ENCODE data around the gene RPP30. TPM values are rescaled to one million over a fixed set of nuclear protein-coding genes. Genes with fewer than 3 reads are reported as not detected.

The RPP30 gene
- total and polyA plus RNA-seq, 9 of the 15 experiments (the other 6 are each of a cell fraction or from before 2014, with no cell fraction given), result 37.3 to 170 (median 69.1) TPM

DNA sequence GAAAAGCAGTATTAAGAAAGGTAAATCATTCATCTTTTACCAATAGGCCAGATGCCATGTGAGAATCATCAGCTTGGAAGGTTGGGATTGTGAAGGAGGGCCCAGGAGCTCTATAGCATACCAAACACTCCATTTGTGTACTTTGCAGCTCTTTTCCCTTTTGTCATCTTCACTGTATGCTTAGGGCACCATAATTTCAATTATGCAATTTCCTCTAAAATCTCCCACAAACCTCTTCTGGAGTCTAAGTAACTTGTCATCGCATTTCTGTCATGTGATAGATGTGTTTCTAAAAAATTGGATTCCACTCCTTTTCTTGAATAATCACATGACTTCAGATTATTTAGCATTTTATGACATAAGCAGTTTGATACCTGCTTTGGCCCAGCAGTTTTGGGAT, 17.9 kb downstream of the RPP30 start:
- Histone ChIP-seq H3K4me1 (replicated peaks in 1 of 2; ENCODE audit: control insufficient read depth in 2 of 2, insufficient read depth in 2 of 2, low read length in 2 of 2) (no peaks in the 10 kb centered on the region), H2AFZ (ENCODE audit: low read depth, low read length) (no peak overlapping the region), H3K9ac (ENCODE audit: insufficient read depth in 1 of 2, low read depth in 2 of 2, low read length in 2 of 2) (no peak overlapping the region), H3K9me3 (replicated peaks; ENCODE audit: control insufficient read depth, insufficient read depth, low read depth, low read length) (no peaks in the 10 kb centered on the region), H3K4me2 (ENCODE audit: insufficient read depth, low read length) (no peak overlapping the region), H4K20me1 (replicated peaks; ENCODE audit: control insufficient read depth, insufficient read depth, low read length) (no peaks in the 10 kb centered on the region), H3K4me3 (no peak overlapping the region), H3K27me3 (ENCODE audit: control insufficient read depth in 2 of 2, insufficient read depth in 2 of 2, low read length in 2 of 2) (no peaks in the 10 kb centered on the region), H3K36me3 (ENCODE audit: control insufficient read depth, insufficient read depth, low read length) (peaks cover 83% of the 10 kb centered on the region), H3K79me2 (ENCODE audit: control insufficient read depth, insufficient read depth, low read length) (no peaks in the 10 kb centered on the region), H3K9me1 (ENCODE audit: control insufficient read depth, insufficient read depth, low read length) (no peaks in the 10 kb centered on the region), H3K27ac (ENCODE audit: extremely low read depth, low read depth, low read length) (no peak overlapping the region)
- DNase-seq (ENCODE audit: extremely low read depth in 1 of 4, low spot score in 3 of 4), result no peak
- FAIRE-seq, result no peak
- POLR2A ChIA-PET, result no interaction called here
- no TSS peak for BruUV-seq (replicated peaks)
- intact Hi-C loops (cut with micrococcal nuclease), result no loop called here
- WGBS (ENCODE audit: insufficient coverage, low coverage, missing lambda C conversion rate), result 100% methylated on average over 1 of the region's 1 CpG
- no peak for ATAC-seq
- CTCF ChIA-PET (ENCODE audit: low intra/inter-chr PET ratio), result no interaction called here
- TF ChIP-seq TFE3 (CRISPR knock-in tag; IDR thresholded peaks at IDR 0.05) (peak; percentile 29), NCOA1 (IDR thresholded peaks at IDR 0.05; ENCODE audit: low read depth) (no peak), CBX1 (IDR thresholded peaks at IDR 0.05; ENCODE audit: low read depth) (no peak)
- in situ Hi-C loops (cut with MboI), result no loop called here

- DNase-seq (ENCODE audit: extremely low read depth in 1 of 4, low spot score in 3 of 4), result no peak
- no peak overlapping the region for H2AFZ ChIP-seq (ENCODE audit: low read depth, low read length)
- TF ChIP-seq, protein P1, sequence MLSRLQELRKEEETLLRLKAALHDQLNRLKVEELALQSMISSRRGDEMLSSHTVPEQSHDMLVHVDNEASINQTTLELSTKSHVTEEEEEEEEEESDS (CRISPR knock-in tag; IDR thresholded peaks at IDR 0.05), result no peak
- TF ChIP-seq FOXJ2 (tag; IDR thresholded peaks at IDR 0.05) (no peak), HNRNPLL (IDR thresholded peaks at IDR 0.05; ENCODE audit: low read depth, low read length, poor library complexity, severe bottlenecking) (no peak), ZNF766 (CRISPR knock-in tag; conservative IDR thresholded peaks at IDR 0.05) (no peak), EP300 (IDR thresholded peaks at IDR 0.05; ENCODE audit: low read length) (no peak), PHF8 (IDR thresholded peaks at IDR 0.05; ENCODE audit: borderline replicate concordance, low read length) (no peak), MYBL2 (IDR thresholded peaks at IDR 0.05; ENCODE audit: low read depth) (no peak), MYBL2 (CRISPR knock-in tag; IDR thresholded peaks at IDR 0.05; ENCODE audit: borderline replicate concordance) (no peak), ELF2 (CRISPR knock-in tag; IDR thresholded peaks at IDR 0.05) (no peak), TCF3 (CRISPR knock-in tag; IDR thresholded peaks at IDR 0.05) (no peak)
- TF ChIP-seq, protein P2, sequence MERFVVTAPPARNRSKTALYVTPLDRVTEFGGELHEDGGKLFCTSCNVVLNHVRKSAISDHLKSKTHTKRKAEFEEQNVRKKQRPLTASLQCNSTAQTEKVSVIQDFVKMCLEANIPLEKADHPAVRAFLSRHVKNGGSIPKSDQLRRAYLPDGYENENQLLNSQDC (CRISPR knock-in tag; IDR thresholded peaks at IDR 0.05), result no peak
- TF ChIP-seq, protein P3, sequence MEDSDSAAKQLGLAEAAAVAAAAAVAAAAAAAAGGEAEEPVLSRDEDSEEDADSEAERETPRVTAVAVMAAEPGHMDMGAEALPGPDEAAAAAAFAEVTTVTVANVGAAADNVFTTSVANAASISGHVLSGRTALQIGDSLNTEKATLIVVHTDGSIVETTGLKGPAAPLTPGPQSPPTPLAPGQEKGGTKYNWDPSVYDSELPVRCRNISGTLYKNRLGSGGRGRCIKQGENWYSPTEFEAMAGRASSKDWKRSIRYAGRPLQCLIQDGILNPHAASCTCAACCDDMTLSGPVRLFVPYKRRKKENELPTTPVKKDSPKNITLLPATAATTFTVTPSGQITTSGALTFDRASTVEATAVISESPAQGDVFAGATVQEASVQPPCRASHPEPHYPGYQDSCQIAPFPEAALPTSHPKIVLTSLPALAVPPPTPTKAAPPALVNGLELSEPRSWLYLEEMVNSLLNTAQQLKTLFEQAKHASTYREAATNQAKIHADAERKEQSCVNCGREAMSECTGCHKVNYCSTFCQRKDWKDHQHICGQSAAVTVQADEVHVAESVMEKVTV (CRISPR knock-in tag; IDR thresholded peaks at IDR 0.05), result no peak
- intact Hi-C loops (cut with micrococcal nuclease) (no loop called here), in situ Hi-C loops (cut with MboI) (no loop called here)
- WGBS (ENCODE audit: insufficient coverage, low coverage, missing lambda C conversion rate), result 100% methylated on average over 2 of the region's 2 CpGs
- H3K36me3 ChIP-seq (ENCODE audit: control insufficient read depth, insufficient read depth, low read length), result peaks cover 85% of the 10 kb centered on the region
- no peaks in the 10 kb centered on the region for H3K79me2 ChIP-seq (ENCODE audit: control insufficient read depth, insufficient read depth, low read length)
- no peaks in the 10 kb centered on the region for H3K27me3 ChIP-seq (ENCODE audit: control insufficient read depth in 2 of 2, insufficient read depth in 2 of 2, low read length in 2 of 2)
- ATAC-seq, result no peak
- no TSS peak for BruUV-seq (replicated peaks)
- CTCF ChIA-PET (ENCODE audit: low intra/inter-chr PET ratio), result no interaction called here
- POLR2A ChIA-PET, result no interaction called here
- no peaks in the 10 kb centered on the region for H4K20me1 ChIP-seq (replicated peaks; ENCODE audit: control insufficient read depth, insufficient read depth, low read length)
- H3K9me3 ChIP-seq (replicated peaks; ENCODE audit: control insufficient read depth, insufficient read depth, low read depth, low read length), result no peaks in the 10 kb centered on the region
- FAIRE-seq, result no peak
- H3K27ac ChIP-seq (ENCODE audit: extremely low read depth, low read depth, low read length), result no peak overlapping the region
- H3K4me3 ChIP-seq, result no peak overlapping the region
- no peak overlapping the region for H3K4me2 ChIP-seq (ENCODE audit: insufficient read depth, low read length)
- no peaks in the 10 kb centered on the region for H3K9me1 ChIP-seq (ENCODE audit: control insufficient read depth, insufficient read depth, low read length)
- H3K9ac ChIP-seq (ENCODE audit: insufficient read depth in 1 of 2, low read depth in 2 of 2, low read length in 2 of 2), result no peak overlapping the region
- no peaks in the 10 kb centered on the region for H3K4me1 ChIP-seq (replicated peaks in 1 of 2; ENCODE audit: control insufficient read depth in 2 of 2, insufficient read depth in 2 of 2, low read length in 2 of 2)
Measured at GRCh38 chr10:90890347-90890746, 18.6 kb downstream of the RPP30 start.

Measured in K562 (cell line).